ENCODE data around the gene RNF207. TPM values are rescaled to one million over a fixed set of nuclear protein-coding genes. Genes with fewer than 3 reads are reported as not detected.

The RNF207 gene
- total RNA-seq, 1 donor from 2014 or later, result 83.3 TPM

- DNase-seq, result no peak
- Histone ChIP-seq H3K9me3 (replicated peaks) (no peaks in the 10 kb centered on the region), H3K27ac (replicated peaks) (no peak overlapping the region), H3K4me3 (no peak overlapping the region), H3K27me3 (ENCODE audit: low read depth) (peaks cover 90% of the 10 kb centered on the region), H3K4me1 (no peaks in the 10 kb centered on the region), H3K36me3 (no peaks in the 10 kb centered on the region)
- intact Hi-C loops (cut with micrococcal nuclease), result no loop called here
- no peak for TF ChIP-seq CTCF (IDR thresholded peaks at IDR 0.05; ENCODE audit: borderline replicate concordance)
Measured at GRCh38 chr1:6162773-6163172, 43.1 kb upstream of the RNF207 start.

GRCh38 chr1:6163191-6163972 lies 42.5 kb upstream of the RNF207 start:
- H3K27ac ChIP-seq (replicated peaks), result no peak overlapping the region
- DNase-seq, result no peak
- intact Hi-C loops (cut with micrococcal nuclease), result no loop called here
- H3K9me3 ChIP-seq (replicated peaks), result no peaks in the 10 kb centered on the region
- H3K27me3 ChIP-seq (ENCODE audit: low read depth), result peaks cover 89% of the 10 kb centered on the region
- H3K4me1 ChIP-seq, result peaks cover 4% of the 10 kb centered on the region
- no peak overlapping the region for H3K4me3 ChIP-seq
- no peak for TF ChIP-seq CTCF (IDR thresholded peaks at IDR 0.05; ENCODE audit: borderline replicate concordance)
- H3K36me3 ChIP-seq, result no peaks in the 10 kb centered on the region

GRCh38 chr1:6163973-6164617 lies 41.8 kb upstream of the RNF207 start:
- Histone ChIP-seq H3K27ac (replicated peaks) (no peak overlapping the region), H3K4me3 (no peak overlapping the region), H3K27me3 (ENCODE audit: low read depth) (peaks cover 94% of the 10 kb centered on the region), H3K4me1 (peaks cover 4% of the 10 kb centered on the region), H3K9me3 (replicated peaks) (no peaks in the 10 kb centered on the region), H3K36me3 (no peaks in the 10 kb centered on the region)
- intact Hi-C loops (cut with micrococcal nuclease), result no loop called here
- no peak for DNase-seq
- TF ChIP-seq CTCF (IDR thresholded peaks at IDR 0.05; ENCODE audit: borderline replicate concordance), result no peak

- Histone ChIP-seq H3K36me3 (no peaks in the 10 kb centered on the region), H3K27ac (replicated peaks) (no peak overlapping the region), H3K27me3 (ENCODE audit: low read depth) (peaks cover 96% of the 10 kb centered on the region), H3K4me1 (peaks cover 4% of the 10 kb centered on the region), H3K4me3 (no peak overlapping the region), H3K9me3 (replicated peaks) (no peaks in the 10 kb centered on the region)
- intact Hi-C loops (cut with micrococcal nuclease), result no loop called here
- TF ChIP-seq CTCF (IDR thresholded peaks at IDR 0.05; ENCODE audit: borderline replicate concordance), result no peak
- DNase-seq, result no peak
Measured at GRCh38 chr1:6165027-6165426, 40.9 kb upstream of the RNF207 start.

GRCh38 chr1:6165441-6165985 lies 40.4 kb upstream of the RNF207 start:
- peaks cover 4% of the 10 kb centered on the region for H3K4me1 ChIP-seq
- intact Hi-C loops (cut with micrococcal nuclease), result no loop called here
- no peak overlapping the region for H3K27ac ChIP-seq (replicated peaks)
- peaks cover 97% of the 10 kb centered on the region for H3K27me3 ChIP-seq (ENCODE audit: low read depth)
- H3K4me3 ChIP-seq, result no peak overlapping the region
- H3K36me3 ChIP-seq, result no peaks in the 10 kb centered on the region
- no peak for DNase-seq
- no peak for TF ChIP-seq CTCF (IDR thresholded peaks at IDR 0.05; ENCODE audit: borderline replicate concordance)
- no peaks in the 10 kb centered on the region for H3K9me3 ChIP-seq (replicated peaks)

Data from left ventricle myocardium inferior (tissue), 1 donor.